Suprapubic skin (tissue), 4 donors: Measurements from ENCODE around the gene ARHGAP22. TPM values are rescaled to one million over a fixed set of nuclear protein-coding genes. Genes with fewer than 3 reads are reported as not detected.

Experiments
- DNase-seq, 2 donors: peaks; one replicate each; pipeline ENCODE4 v3.0.0-alpha.2; 2019; ENCODE audit warnings: low spot score in 2 of 2
- H3K27ac ChIP-seq: fragments of 200-600 bp; sonication (generic); one replicate; pipeline ENCODE4 v1.5.1; 2019
- H3K27me3 ChIP-seq: fragments of 200-600 bp; sonication (generic); one replicate; pipeline ENCODE4 v1.5.1; 2019
- H3K36me3 ChIP-seq: fragments of 200-600 bp; sonication (generic); one replicate; pipeline ENCODE4 v1.5.1; 2019
- H3K4me1 ChIP-seq: fragments of 200-600 bp; sonication (generic); one replicate; pipeline ENCODE4 v1.5.1; 2019
- H3K4me3 ChIP-seq: fragments of 200-600 bp; sonication (generic); one replicate; pipeline ENCODE4 v1.5.1; 2019; ENCODE audit warnings: mild to moderate bottlenecking
- H3K9me3 ChIP-seq: fragments of 200-600 bp; sonication (generic); one replicate; pipeline ENCODE4 v1.5.1; 2019
- CTCF ChIP-seq, 2 donors: fragments of 200-600 bp in 1 of 2; fragments of 450-650 bp in 1 of 2; sonication (generic) in 1 of 2; IDR thresholded peaks; one replicate each; pipeline ENCODE4 v1.5.1; 2016 to 2019; ENCODE audit warnings: antibody characterized with exemption in 2 of 2, mild to moderate bottlenecking in 1 of 2, moderate library complexity in 1 of 2
- EP300 ChIP-seq: sonication (generic); formaldehyde crosslinking; IDR thresholded peaks from one replicate; pipeline ENCODE4 v1.6.1; 2017; ENCODE audit warnings: antibody characterized with exemption
- POLR2A ChIP-seq, 2 donors: fragments of 450-650 bp; IDR thresholded peaks; one replicate each; pipeline ENCODE4 v1.6.1; 2017; ENCODE audit warnings: antibody characterized with exemption in 2 of 2, mild to moderate bottlenecking in 2 of 2, moderate library complexity in 2 of 2
- POLR2AphosphoS5 ChIP-seq, 3 donors: sonication (generic); formaldehyde crosslinking; IDR thresholded peaks; one replicate each; pipeline ENCODE4 v1.6.1; 2017; ENCODE audit warnings: antibody characterized with exemption in 3 of 3
- WGBS: methylation state at CpG from one replicate; pipeline ENCODE4 v1.1.5; 2018; 5-methylcytosine and 5-hydroxymethylcytosine counted together
- total RNA-seq, 4 donors: library from RNA; depleted of rRNA; stranded (reverse); fragments of >200 nt; gene quantifications; one replicate each; pipeline ENCODE4 v1.1.0, GENCODE V29; 2016

Gene ARHGAP22
- total RNA-seq, 4 donors from 2014 or later: 0.98 to 7.2 (median 2.2) TPM

DNA sequence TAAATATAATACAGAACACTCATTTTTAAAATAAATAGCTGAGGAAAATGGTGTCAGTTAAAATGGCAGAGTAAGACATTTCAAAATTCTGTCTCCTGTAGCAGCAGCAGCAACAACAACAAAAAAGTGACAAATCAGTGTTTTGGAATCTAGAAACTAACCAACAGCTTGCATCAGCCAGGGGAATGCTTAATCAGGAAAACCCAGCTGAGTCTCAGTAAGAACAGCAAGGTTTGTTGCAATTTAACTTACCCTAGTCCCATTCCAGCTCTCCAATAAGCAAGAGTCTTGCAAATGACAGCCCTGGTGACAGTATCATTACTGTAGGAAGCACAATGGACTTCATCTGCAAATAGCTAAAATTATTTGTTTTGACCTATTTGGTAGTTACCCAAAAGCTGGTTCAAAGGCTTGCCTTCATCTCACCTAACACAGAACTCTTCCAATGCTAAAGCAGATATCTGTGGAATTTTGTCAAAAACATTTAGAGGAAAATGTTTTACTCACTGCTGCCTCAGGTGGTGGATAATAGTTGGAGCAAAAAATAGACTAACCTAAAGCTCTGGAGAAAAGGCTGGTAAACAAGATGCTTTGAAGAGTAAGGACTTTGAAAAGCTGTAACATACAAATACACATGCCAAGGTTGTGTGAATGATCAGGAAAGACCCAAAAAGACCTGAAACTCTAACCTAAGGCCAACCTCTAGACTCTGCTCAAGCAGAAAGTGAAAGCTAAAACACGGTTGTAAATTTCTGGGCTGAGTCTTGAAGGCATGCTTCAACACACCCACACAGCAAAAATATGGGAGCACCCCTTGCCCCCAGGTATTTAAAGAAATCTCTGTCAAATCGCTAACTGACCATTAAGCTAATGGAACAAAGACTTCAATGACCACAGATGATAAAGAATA lies 9.9 kb upstream of the ARHGAP22 start:
- no peak for DNase-seq

GRCh38 chr10:48613016-48613415 lies 8.1 kb upstream of the ARHGAP22 start:
- TF ChIP-seq POLR2AphosphoS5 (IDR thresholded peaks at IDR 0.05) (no peak), POLR2A (IDR thresholded peaks at IDR 0.05) (no peak)
- 96% methylated on average over 2 of the region's 2 CpGs for WGBS

More for the DNA sequence above, 9.9 kb upstream of the ARHGAP22 start:
- H3K27ac ChIP-seq: no peak overlapping the region
- H3K36me3 ChIP-seq: no peaks in the 10 kb centered on the region
- no peak for TF ChIP-seq POLR2AphosphoS5 (IDR thresholded peaks at IDR 0.05)
- TF ChIP-seq POLR2A (IDR thresholded peaks at IDR 0.05): no peak
- TF ChIP-seq CTCF (IDR thresholded peaks at IDR 0.05): no peak
- no peak for TF ChIP-seq EP300
- H3K4me3 ChIP-seq: no peak overlapping the region
- no peaks in the 10 kb centered on the region for H3K9me3 ChIP-seq
- 67% methylated on average over 2 of the region's 2 CpGs for WGBS
- no peaks in the 10 kb centered on the region for H3K27me3 ChIP-seq
- H3K4me1 ChIP-seq: no peaks in the 10 kb centered on the region

DNA sequence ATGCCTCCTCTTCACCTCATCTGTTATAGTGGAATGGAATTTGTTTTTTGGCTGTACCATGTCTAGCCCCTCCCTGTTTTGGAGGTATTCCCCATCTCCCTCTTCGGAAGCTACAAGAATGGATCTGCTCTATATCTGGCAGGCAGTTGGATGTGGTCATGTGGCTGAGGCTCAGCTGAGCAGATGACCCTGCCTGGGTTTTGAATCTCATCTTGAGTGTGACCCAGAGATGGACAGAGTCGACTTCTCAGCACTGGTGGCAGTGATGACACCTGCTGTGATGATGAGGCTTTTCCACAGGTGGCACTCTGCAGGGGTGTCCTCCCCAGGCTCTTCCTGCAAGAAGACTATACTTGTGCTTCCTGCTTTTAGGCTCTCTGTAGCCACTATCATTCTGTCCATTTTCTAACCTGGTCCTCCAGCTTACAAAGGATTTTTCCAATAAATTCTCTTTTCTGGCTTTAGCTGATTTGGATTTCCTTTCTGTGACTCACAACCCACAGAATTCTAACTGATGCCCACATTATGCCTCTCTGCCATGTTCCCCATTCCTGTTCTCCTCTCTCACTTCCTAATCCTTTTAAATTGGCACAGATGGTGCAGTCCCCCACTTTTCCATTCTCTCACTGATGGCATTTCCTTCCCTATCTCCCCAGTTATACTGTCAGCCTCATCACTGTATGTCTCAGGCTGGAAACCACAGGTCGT lies 7.5 kb upstream of the ARHGAP22 start:
- no peaks in the 10 kb centered on the region for H3K36me3 ChIP-seq

More at GRCh38 chr10:48613016-48613415, 8.1 kb upstream of the ARHGAP22 start:
- DNase-seq: no peak
- Histone ChIP-seq H3K36me3 (no peaks in the 10 kb centered on the region), H3K9me3 (no peaks in the 10 kb centered on the region), H3K4me1 (no peaks in the 10 kb centered on the region), H3K4me3 (no peak overlapping the region), H3K27ac (no peak overlapping the region), H3K27me3 (no peaks in the 10 kb centered on the region)

DNA sequence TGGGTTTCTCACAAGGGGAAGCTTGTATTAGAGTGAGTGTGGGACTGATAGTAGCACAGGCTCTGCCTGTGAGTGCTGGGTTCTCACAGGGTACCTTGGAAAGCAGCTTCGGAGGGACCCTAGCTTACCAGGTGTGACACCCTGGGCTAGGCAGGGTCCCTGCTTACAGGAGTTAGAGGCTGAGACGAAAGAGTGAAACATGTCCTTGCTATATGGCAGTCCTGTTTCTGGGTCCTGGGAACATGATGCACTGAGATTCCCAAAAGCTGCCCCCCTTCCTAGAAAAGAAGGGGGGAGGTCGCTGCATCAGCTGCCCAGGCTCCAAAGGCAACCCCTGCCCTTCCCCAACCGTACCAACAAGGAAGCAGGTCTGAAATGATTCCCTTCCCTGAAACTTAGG lies 6.3 kb upstream of the ARHGAP22 start:
- TF ChIP-seq POLR2AphosphoS5 (IDR thresholded peaks at IDR 0.05) (no peak), POLR2A (IDR thresholded peaks at IDR 0.05) (no peak), EP300 (no peak), CTCF (IDR thresholded peaks at IDR 0.05) (no peak)
- Histone ChIP-seq H3K27ac (no peak overlapping the region), H3K27me3 (peaks cover 8% of the 10 kb centered on the region), H3K4me3 (no peak overlapping the region), H3K9me3 (no peaks in the 10 kb centered on the region), H3K4me1 (no peaks in the 10 kb centered on the region), H3K36me3 (no peaks in the 10 kb centered on the region)
- 84% methylated on average over 4 of the region's 4 CpGs for WGBS
- peak in 1 of 2 donors; percentile 29 for DNase-seq

More for the DNA sequence above, 7.5 kb upstream of the ARHGAP22 start:
- Histone ChIP-seq H3K27me3 (no peaks in the 10 kb centered on the region), H3K4me1 (no peaks in the 10 kb centered on the region), H3K9me3 (no peaks in the 10 kb centered on the region), H3K27ac (no peak overlapping the region), H3K4me3 (no peak overlapping the region)
- TF ChIP-seq POLR2A (IDR thresholded peaks at IDR 0.05): no peak
- WGBS: 77% methylated on average over 2 of the region's 3 CpGs
- peak in 1 of 2 donors; percentile 56 for DNase-seq

DNA sequence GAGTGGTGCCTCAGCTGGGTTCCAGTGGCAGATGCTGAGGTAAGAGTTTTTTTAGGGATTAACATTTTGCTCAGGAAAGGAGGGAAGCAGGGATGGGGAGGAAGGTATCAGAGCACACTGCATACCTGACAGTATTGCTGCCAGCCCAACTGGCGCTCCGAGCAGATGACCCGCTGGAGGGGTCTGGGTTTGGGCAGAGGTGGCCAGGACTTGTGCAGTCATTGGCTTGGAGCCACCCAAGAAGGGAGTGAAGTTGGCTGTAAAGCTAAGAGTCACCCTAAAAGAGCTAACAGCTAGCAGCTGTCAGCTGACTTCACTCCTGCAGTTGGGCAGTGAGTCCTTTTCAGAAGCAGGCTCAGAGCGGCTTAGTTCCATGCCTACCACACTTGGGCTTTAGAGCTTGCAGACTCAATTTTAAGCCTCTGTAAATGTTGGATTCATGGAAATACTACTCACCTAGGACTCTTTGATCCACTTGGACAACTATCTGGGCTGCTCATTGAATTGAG lies 5.8 kb upstream of the ARHGAP22 start:
- 83% methylated on average over 4 of the region's 4 CpGs for WGBS
- H3K4me1 ChIP-seq: peaks cover under 1% of the 10 kb centered on the region
- no peak overlapping the region for H3K27ac ChIP-seq
- no peaks in the 10 kb centered on the region for H3K36me3 ChIP-seq
- TF ChIP-seq POLR2AphosphoS5 (IDR thresholded peaks at IDR 0.05): no peak
- TF ChIP-seq CTCF (IDR thresholded peaks at IDR 0.05): no peak
- TF ChIP-seq POLR2A (IDR thresholded peaks at IDR 0.05): no peak
- no peak for TF ChIP-seq EP300
- H3K9me3 ChIP-seq: no peaks in the 10 kb centered on the region
- no peak overlapping the region for H3K4me3 ChIP-seq
- DNase-seq: peak in 1 of 2 donors; percentile 43
- peaks cover 13% of the 10 kb centered on the region for H3K27me3 ChIP-seq
